Myocyte (in vitro differentiated cells): ENCODE results near the gene SLC17A2. TPM values are rescaled to one million over a fixed set of nuclear protein-coding genes. Genes with fewer than 3 reads are reported as not detected.
"Not testable (repeated sequence)": the region's sequence is repeated elsewhere in the genome, so short reads cannot be mapped to it uniquely, and the experiment has no call there.

ENCODE experiments used
- DNase-seq: peaks from one replicate; pipeline ENCODE4 v3.0.0-alpha.2; 2012; ENCODE audit warnings: low read depth
- total RNA-seq: library from RNA; depleted of rRNA; stranded (reverse); fragments of >200 nt; gene quantifications from 2 replicates; pipeline ENCODE4 v1.2.3, GENCODE V29; 2014

SLC17A2 gene
- total RNA-seq, 1 donor from 2014 or later = 0.21 TPM

GRCh38 chr6:25952535-25952934 lies 22.0 kb upstream of the SLC17A2 start:
- DNase-seq = no peak

GRCh38 chr6:25951296-25952032 lies 21.0 kb upstream of the SLC17A2 start:
- DNase-seq = no peak

- DNase-seq = no peak
Measured at GRCh38 chr6:25950297-25950696, 19.8 kb upstream of the SLC17A2 start.

- DNase-seq = no peak
Measured at GRCh38 chr6:25949695-25950094, 19.2 kb upstream of the SLC17A2 start.

GRCh38 chr6:25947492-25947891 lies 17.0 kb upstream of the SLC17A2 start:
- not testable (repeated sequence) for DNase-seq

GRCh38 chr6:25946631-25947030 lies 16.1 kb upstream of the SLC17A2 start:
- no peak for DNase-seq

GRCh38 chr6:25945738-25946137 lies 15.2 kb upstream of the SLC17A2 start:
- not testable (repeated sequence) for DNase-seq

DNA sequence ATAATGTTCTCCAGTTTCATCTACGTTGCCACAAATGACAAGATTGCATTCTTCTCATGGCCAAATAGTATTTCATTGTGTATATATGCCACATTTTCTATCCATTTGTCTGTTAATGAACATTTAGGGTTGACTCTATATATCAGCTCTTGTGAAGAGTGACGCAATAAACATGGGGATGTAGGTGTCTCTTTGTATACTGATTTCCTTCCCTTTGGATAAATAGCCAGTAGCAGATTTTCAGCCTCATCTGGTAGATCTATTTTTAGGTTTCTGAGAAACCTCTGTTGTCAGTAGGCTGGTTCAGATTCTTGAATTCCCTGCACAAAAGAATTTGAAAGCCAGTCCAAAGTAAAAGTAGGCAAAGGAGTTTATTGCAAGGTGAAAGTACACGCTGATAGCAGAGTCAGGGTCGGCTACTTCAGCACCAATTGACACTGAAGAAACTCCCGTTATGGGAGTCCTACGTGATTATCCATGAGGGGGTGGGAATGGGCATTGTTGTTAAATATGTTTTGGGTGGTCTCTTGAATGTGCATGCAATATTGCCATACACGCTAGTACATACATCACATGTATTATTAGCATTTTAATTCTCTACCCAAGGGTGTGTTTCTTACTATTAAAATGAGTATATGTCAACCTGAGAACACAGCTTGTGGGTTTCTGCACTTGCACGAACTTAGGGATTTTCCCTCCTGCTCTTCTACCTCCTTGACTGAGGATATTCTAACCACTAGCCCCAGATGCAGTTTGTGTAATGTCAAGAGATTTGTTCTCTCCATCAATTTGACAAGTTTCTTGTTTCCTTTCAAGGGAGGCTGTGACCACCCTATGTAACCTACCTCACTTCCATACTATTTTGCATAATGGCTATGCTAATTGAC lies 14.4 kb upstream of the SLC17A2 start:
- DNase-seq = no peak

GRCh38 chr6:25943887-25944286 lies 13.4 kb upstream of the SLC17A2 start:
- DNase-seq = no peak

GRCh38 chr6:25942561-25943147 lies 12.2 kb upstream of the SLC17A2 start:
- DNase-seq = peak; percentile 45

- DNase-seq = no peak
Measured at GRCh38 chr6:25939593-25939992, 9.1 kb upstream of the SLC17A2 start.

GRCh38 chr6:25935953-25936352 lies 5.5 kb upstream of the SLC17A2 start:
- no peak for DNase-seq

DNA sequence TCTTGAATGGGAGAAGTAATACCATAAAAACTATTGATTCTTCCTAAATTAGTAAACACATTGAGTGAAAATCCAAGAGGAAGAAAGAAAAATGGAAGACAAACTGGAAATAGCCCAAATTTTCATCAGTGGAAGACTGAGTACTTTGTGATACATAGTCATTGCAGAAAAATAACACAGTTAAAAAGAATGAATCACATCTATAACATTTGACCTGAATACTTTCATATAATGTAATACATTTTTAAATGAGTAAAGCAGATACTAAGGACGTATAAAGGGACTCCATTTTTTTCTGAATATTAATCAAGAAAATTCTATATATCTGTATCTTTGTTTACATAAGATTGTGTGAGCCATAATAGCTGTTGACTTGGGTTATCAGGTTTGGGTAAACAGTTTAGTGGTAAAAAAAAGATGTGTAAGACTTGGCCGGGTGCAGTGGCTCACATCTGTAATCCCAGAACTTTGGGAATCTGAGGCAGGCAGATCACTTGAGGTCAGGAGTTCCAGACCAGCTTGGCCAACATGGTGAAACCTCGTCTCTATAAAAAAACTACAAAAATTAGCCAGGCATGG lies 4.3 kb upstream of the SLC17A2 start:
- no peak for DNase-seq

GRCh38 chr6:25934156-25934555 lies 3.7 kb upstream of the SLC17A2 start:
- no peak for DNase-seq

GRCh38 chr6:25931411-25931709 lies 869 bp upstream of the SLC17A2 start:
- DNase-seq = no peak

GRCh38 chr6:25929785-25930184 lies 706 bp downstream of the SLC17A2 start:
- not testable (repeated sequence) for DNase-seq

GRCh38 chr6:25928562-25929324 lies 1.7 kb downstream of the SLC17A2 start:
- DNase-seq = no peak

- no peak for DNase-seq
Measured at GRCh38 chr6:25927756-25928216, 2.7 kb downstream of the SLC17A2 start.

DNA sequence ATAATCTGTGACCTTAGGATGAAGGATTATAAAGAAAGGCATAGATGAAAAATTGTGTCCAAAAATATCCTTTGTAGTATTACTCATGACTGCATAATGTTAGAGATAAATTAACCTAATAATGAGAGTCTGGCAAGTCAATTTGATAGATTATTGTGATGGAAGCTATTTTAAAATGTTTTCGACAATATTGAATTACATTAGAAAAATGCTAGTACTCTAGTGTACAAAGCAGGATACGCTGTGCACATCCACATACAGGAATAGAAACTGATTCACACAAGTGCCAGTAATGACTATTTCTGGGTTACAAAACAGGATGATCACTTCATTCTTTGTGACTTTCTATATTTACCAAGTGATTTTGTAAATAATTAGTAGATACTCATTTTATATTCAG lies 3.3 kb downstream of the SLC17A2 start:
- no peak for DNase-seq

DNA sequence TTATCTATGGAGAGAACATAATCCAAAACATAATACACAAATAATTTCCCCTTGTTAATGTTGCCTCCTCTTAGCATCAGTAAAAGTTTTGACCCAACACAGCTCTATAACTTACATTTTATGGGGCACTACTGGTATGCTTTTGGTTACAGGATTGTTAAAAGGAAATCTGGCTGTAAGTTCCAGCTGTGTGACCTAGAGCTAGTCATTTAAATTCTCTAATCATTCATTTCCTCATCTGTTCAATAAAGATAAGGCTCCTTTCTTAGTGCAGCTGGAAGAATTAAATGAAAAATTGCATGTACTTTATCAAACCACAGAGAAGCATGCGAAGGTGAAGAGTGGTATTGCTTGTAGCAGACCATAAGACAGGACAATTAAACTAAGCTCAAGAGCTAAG lies 4.6 kb downstream of the SLC17A2 start:
- no peak for DNase-seq

DNA sequence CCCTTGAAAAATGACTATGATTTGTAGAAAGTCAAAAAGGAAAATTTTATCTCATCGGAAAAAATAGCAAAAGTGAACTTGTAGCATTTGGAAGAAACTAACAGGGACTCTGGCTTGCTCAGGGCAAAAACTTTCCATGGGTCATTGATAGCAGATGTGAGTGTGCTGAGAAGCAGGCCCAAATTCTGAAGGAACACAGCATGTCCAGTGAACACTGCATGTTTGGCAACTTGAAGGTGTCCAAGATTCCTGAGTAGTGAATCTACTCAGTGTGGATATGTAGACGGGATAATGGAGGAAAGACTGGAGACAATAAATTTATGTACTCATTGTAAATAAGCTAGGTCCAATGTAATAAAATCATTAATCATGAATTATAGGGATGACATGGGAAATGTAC lies 8.2 kb downstream of the SLC17A2 start:
- no peak for DNase-seq
